Fibroblast of the aortic adventitia (primary cell): Measurements from ENCODE around the gene DOCK10. TPM values are rescaled to one million over a fixed set of nuclear protein-coding genes. Genes with fewer than 3 reads are reported as not detected.
"Not testable (repeated sequence)": the region's sequence is repeated elsewhere in the genome, so short reads cannot be mapped to it uniquely, and the experiment has no call there.

Experiments used
- DNase-seq: peaks from one replicate; pipeline ENCODE4 v3.0.0-alpha.2; 2010; ENCODE audit warnings: low read depth
- H3K4me3 ChIP-seq: 2 replicates; pipeline ENCODE4 v1.5.1; 2011; ENCODE audit warnings: low read depth, mild to moderate bottlenecking, control low read depth, low read length, moderate library complexity
- CTCF ChIP-seq: IDR thresholded peaks from 2 replicates; pipeline ENCODE4 v1.5.1; 2011; ENCODE audit warnings: mild to moderate bottlenecking, low read length, control low read depth, inconsistent platforms; ENCODE audit not compliant: insufficient read depth
- total RNA-seq: library from RNA; depleted of rRNA; stranded (reverse); fragments of >200 nt; gene quantifications from 2 replicates; pipeline ENCODE4 v1.2.3, GENCODE V29; 2012; ENCODE audit warnings: low replicate concordance

Gene DOCK10
- total RNA-seq, 1 donor, result 66.2 TPM

GRCh38 chr2:225065882-225066281, 23.6 kb upstream of the DOCK10 start:
- H3K4me3 ChIP-seq, result no peak overlapping the region
- DNase-seq, result no peak
- no peak for TF ChIP-seq CTCF

- TF ChIP-seq CTCF, result no peak
- no peak overlapping the region for H3K4me3 ChIP-seq
- no peak for DNase-seq
Observed at GRCh38 chr2:225064928-225065327, 22.7 kb upstream of the DOCK10 start.

GRCh38 chr2:225064362-225064761, 22.1 kb upstream of the DOCK10 start:
- no peak for DNase-seq
- no peak for TF ChIP-seq CTCF
- H3K4me3 ChIP-seq, result no peak overlapping the region

- DNase-seq, result peak; percentile 16
- no peak overlapping the region for H3K4me3 ChIP-seq
Observed at GRCh38 chr2:225056330-225057073, 14.2 kb upstream of the DOCK10 start.

GRCh38 chr2:225055714-225056113, 13.4 kb upstream of the DOCK10 start:
- no peak for DNase-seq
- TF ChIP-seq CTCF, result no peak
- H3K4me3 ChIP-seq, result no peak overlapping the region

More at GRCh38 chr2:225056330-225057073, 14.2 kb upstream of the DOCK10 start:
- no peak for TF ChIP-seq CTCF

- no peak overlapping the region for H3K4me3 ChIP-seq
- TF ChIP-seq CTCF, result no peak
- no peak for DNase-seq
Observed at GRCh38 chr2:225052703-225053102, 10.4 kb upstream of the DOCK10 start.

- not testable (repeated sequence) for H3K4me3 ChIP-seq, DNase-seq
Observed at GRCh38 chr2:225047502-225047901, 5.2 kb upstream of the DOCK10 start.
